Activated T-cell treated with anti-CD3 and anti-CD28 coated beads, Interleukin-2, amount 50 U/mL, for 72 hours (primary cell): ENCODE results near the gene ZNF613. TPM values are rescaled to one million over a fixed set of nuclear protein-coding genes. Genes with fewer than 3 reads are reported as not detected.
"Not testable (repeated sequence)": the region's sequence is repeated elsewhere in the genome, so short reads cannot be mapped to it uniquely, and the experiment has no call there.

ENCODE experiments used
- ATAC-seq, 2 donors: fragments of 150-1000 bp; cut with Tn5 transposase; replicated peaks in 1 of 2; 2 replicates each; pipeline ENCODE4 v1.10.0; 2021; ENCODE audit warnings: moderate library complexity in 2 of 2, mild to moderate bottlenecking in 1 of 2
- DNase-seq, 2 donors: peaks; one replicate each; pipeline ENCODE4 v3.0.0; 2021 to 2022; ENCODE audit warnings: mixed read lengths in 1 of 2
- H3K27ac Mint-ChIP-seq: one replicate; pipeline ENCODE4 v1.8.0; 2022; ENCODE audit warnings: mild to moderate bottlenecking, moderate library complexity, mixed read lengths
- H3K27me3 Mint-ChIP-seq: one replicate; pipeline ENCODE4 v1.8.0; 2022; ENCODE audit warnings: low read depth, mixed read lengths
- H3K36me3 Mint-ChIP-seq, 2 donors: one replicate each; pipeline ENCODE4 v1.8.0; 2022; ENCODE audit warnings: mixed read lengths in 2 of 2, mild to moderate bottlenecking in 1 of 2; ENCODE audit not compliant: insufficient read depth in 2 of 2
- H3K4me1 Mint-ChIP-seq: one replicate; pipeline ENCODE4 v1.8.0; 2022; ENCODE audit warnings: low read depth, mixed read lengths
- H3K4me3 Mint-ChIP-seq, 2 donors: one replicate each; pipeline ENCODE4 v1.8.0; 2022; ENCODE audit warnings: mild to moderate bottlenecking in 2 of 2, mixed read lengths in 2 of 2, moderate library complexity in 2 of 2
- H3K9me3 Mint-ChIP-seq, 2 donors: one replicate each; pipeline ENCODE4 v1.8.0; 2022; ENCODE audit warnings: mixed read lengths in 2 of 2
- total RNA-seq, 2 donors: library from RNA; stranded (reverse); gene quantifications; one replicate each; pipeline ENCODE4 v1.2.3, GENCODE V29; 2022

The ZNF613 gene
- total RNA-seq, 2 donors from 2014 or later: 4.2 to 4.3 TPM

DNA sequence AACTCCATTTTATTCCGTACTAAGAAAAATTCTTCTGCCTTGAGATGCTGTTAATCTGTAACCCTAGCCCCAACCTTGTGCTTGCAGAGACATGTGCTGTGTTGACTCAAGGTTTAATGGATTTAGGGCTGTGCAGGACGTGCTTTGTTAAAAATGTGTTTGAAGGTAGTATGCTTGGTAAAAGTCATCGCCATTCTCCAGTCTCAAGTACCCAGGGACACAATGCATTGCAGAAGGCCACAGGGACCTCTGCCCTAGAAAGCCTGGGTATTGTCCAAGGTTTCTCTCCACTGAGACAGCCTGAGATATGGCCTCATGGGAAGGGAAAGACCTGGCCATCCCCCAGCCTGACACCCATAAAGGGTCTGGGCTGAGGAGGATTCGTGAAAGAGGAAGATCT lies 30.6 kb downstream of the ZNF613 start:
- not testable (repeated sequence) for H3K4me1 Mint-ChIP-seq, DNase-seq, ATAC-seq, H3K4me3 Mint-ChIP-seq, H3K27ac Mint-ChIP-seq, H3K27me3 Mint-ChIP-seq
- Mint-ChIP-seq H3K9me3 (peaks cover 31 to 33% of the 10 kb centered on the region in 2 donors), H3K36me3 (peaks cover 22 to 26% of the 10 kb centered on the region in 2 donors)

DNA sequence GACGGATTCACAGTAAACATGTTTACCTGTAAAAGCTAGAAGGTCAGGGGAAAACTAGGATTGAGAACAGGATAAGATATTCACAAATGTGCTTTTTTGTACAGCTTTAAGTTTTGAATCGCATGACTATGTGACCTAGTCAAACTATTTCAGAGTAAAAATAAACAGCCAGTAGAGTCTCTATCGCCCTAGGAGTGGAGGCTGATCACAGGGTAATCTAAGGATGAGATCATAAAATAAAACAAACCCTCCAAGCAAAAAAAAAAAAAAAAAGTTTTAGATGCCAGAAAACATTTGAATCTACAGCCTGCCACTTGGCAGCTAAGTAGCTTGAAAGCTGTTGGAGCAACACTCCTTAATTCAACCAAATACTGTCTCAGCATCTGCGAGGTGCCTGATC lies 32.5 kb downstream of the ZNF613 start:
- H3K36me3 Mint-ChIP-seq: peaks cover 25 to 35% of the 10 kb centered on the region in 2 donors

DNA sequence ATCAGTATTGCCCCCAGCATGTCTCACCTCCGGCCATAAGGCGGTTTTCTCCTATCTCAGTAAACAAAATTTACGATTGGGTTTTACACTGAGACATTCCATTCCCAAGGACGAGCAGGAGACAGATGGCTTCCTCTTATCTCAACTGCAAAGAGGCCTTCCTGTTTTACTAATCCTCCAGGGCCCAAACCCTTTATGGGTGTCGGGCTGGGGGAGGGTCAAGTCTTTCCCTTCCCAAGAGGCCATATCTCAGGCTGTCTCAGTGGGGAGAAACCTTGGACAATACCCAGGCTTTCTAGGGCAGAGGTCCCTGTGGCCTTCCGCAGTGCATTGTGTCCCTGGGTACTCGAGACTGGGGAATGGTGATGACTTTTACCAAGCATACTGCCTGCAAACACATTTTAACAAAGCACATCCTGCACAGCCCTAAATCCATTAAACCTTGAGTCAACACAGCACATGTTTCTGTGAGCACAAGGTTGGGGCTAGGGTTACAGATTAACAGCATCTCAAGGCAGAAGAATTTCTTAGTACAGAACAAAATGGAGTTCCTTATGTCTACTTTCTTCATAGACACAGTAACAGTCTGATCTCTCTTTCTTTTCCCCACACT lies 33.5 kb downstream of the ZNF613 start:
- not testable (repeated sequence) for ATAC-seq, H3K27ac Mint-ChIP-seq, DNase-seq, H3K27me3 Mint-ChIP-seq, H3K4me1 Mint-ChIP-seq, H3K4me3 Mint-ChIP-seq
- H3K9me3 Mint-ChIP-seq: peaks cover 42 to 45% of the 10 kb centered on the region in 2 donors
- peaks cover 33 to 44% of the 10 kb centered on the region in 2 donors for H3K36me3 Mint-ChIP-seq

More for the DNA sequence above, 32.5 kb downstream of the ZNF613 start:
- Mint-ChIP-seq H3K27ac (no peak overlapping the region), H3K4me3 (no peak overlapping the region), H3K4me1 (no peaks in the 10 kb centered on the region), H3K27me3 (no peaks in the 10 kb centered on the region), H3K9me3 (peaks cover 37 to 38% of the 10 kb centered on the region in 2 donors)
- DNase-seq: no peak
- no peak for ATAC-seq

DNA sequence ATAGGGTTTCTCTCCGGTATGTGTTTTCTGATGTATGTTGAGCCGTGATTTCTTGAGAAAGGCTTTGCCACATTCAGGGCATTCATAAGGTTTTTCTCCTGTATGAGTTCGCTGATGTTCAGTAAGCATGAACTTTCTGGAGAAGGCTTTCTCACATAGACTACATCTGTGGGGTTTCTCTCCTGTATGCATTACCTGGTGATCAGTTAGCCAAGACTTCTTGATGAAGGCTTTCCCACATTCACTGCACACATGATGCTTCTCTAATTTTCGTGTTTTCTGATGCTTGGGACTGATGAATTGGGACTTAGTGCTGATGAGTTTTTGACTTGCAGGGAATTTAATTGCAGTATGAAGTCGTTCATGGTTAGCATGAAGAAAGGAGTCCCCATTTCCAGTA lies 38.3 kb downstream of the ZNF613 start:
- Mint-ChIP-seq H3K9me3 (peaks cover 35 to 42% of the 10 kb centered on the region in 2 donors), H3K4me1 (no peaks in the 10 kb centered on the region), H3K27ac (no peak overlapping the region), H3K4me3 (no peak overlapping the region), H3K36me3 (peaks cover 46 to 70% of the 10 kb centered on the region in 2 donors), H3K27me3 (no peaks in the 10 kb centered on the region)
- DNase-seq: no peak
- no peak for ATAC-seq

DNA sequence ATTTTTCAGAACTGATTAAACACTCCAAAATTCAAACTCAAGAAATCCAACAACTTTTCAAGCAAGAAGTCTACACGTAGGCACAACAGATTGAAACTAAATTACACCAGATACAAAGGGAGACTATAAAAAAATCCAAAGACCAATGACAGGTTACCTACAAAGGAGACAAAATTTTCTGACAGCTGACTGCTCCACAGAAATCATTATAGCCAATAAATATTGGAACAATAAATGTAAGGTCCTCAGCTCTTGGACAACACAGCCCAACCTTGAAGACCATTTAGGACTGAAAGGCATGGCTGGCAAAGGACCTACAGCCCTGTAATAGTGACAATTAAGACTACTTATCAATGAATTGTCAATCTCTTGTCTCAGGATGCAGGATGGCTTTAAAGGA lies 43.4 kb downstream of the ZNF613 start:
- no peaks in the 10 kb centered on the region for H3K4me1 Mint-ChIP-seq
- H3K4me3 Mint-ChIP-seq: no peak overlapping the region
- H3K27ac Mint-ChIP-seq: no peak overlapping the region
- DNase-seq (no peak), ATAC-seq (no peak)
- peaks cover 19 to 36% of the 10 kb centered on the region in 2 donors for H3K9me3 Mint-ChIP-seq
- peaks cover 51 to 84% of the 10 kb centered on the region in 2 donors for H3K36me3 Mint-ChIP-seq
- no peaks in the 10 kb centered on the region for H3K27me3 Mint-ChIP-seq

DNA sequence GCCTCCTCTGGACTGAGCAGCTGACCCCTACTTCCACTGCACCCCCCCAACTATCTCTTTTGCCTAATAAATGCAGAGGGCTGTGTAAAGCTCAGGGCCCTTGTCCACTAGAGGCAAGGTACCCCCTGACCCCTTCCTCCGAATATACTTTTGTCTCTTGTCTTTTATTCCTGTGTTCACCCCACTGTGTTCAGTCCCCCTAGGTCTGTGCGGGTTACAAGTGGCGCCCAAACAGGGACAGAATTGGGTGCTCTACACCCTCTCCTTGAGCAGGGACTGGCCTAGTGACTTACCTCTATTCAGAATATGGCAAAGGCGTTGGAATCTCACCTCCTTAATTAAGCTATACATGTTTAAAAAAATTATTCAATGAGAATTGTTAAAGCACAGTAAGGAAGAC lies 44.4 kb downstream of the ZNF613 start:
- Mint-ChIP-seq H3K36me3 (peaks cover 53 to 80% of the 10 kb centered on the region in 2 donors), H3K27me3 (no peaks in the 10 kb centered on the region), H3K27ac (peak overlapping the region; percentile 45), H3K4me1 (no peaks in the 10 kb centered on the region), H3K4me3 (no peak overlapping the region), H3K9me3 (peaks cover 22 to 38% of the 10 kb centered on the region in 2 donors)
- ATAC-seq (no peak), DNase-seq (peak; percentile 20 to 23)

DNA sequence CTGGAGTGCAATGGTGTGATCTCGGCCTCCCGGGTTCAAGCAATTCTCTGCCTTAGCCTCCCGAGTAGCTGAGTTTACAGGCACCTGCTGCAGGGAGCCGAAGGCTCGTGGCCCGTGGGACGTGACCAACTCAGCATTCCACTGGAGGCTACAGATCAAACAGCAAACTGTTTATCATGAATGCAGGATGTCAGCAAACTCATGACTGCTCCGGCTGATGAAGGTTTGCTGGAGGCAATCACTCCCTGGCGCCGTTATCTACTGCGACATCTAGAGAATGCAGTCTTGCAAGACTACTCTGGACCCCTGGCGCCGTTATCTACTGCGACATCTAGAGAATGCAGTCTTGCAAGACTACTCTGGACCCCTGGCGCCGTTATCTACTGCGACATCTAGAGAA lies 48.5 kb downstream of the ZNF613 start:
- not testable (repeated sequence) for H3K27me3 Mint-ChIP-seq, DNase-seq, H3K27ac Mint-ChIP-seq, H3K4me3 Mint-ChIP-seq, H3K4me1 Mint-ChIP-seq, ATAC-seq
- Mint-ChIP-seq H3K9me3 (peaks cover 17 to 42% of the 10 kb centered on the region in 2 donors), H3K36me3 (peaks cover 58 to 81% of the 10 kb centered on the region in 2 donors)

DNA sequence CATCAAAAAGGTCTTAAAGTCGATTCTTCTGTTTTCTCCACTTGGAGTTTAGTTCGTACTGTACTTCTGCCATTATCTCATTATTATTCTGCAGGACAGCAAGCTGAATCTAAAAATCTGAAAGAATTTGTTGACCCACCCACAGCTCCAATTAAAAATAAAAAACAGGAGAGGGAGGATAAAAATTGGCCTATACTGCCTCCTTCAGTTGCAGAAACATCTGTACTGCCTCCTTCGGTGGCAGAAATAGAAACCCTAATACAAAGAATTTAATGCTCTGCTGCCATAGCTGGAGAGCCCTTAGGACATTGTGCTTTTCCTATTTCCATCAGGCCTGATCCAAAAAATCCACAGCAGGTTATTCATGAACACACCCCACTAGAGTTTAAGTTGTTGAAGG lies 49.6 kb downstream of the ZNF613 start:
- Mint-ChIP-seq H3K4me1 (peaks cover 9% of the 10 kb centered on the region), H3K27me3 (no peaks in the 10 kb centered on the region), H3K27ac (no peak overlapping the region), H3K9me3 (peaks cover 20 to 43% of the 10 kb centered on the region in 2 donors), H3K4me3 (no peak overlapping the region), H3K36me3 (peaks cover 58 to 78% of the 10 kb centered on the region in 2 donors)
- DNase-seq: no peak
- no peak for ATAC-seq

DNA sequence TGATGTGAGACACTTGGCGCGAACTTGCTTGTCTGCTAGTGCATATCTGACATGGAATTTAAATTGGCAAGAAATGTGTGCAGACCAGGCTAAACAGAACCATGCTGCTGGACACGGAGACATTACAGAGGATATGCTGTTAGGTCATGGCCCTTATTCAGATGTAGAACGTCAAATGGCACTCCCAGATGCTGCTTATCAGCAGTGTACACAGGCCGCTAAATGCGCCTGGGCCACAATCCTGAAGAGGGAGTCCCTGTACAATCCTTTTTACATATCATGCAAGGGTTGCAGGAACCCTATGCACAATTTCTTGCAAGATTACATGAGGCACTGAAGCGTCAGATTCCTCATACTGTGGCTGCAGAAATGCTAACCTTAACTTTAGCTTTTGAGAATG lies 50.1 kb downstream of the ZNF613 start:
- Mint-ChIP-seq H3K4me3 (no peak overlapping the region), H3K4me1 (peaks cover 9% of the 10 kb centered on the region), H3K36me3 (peaks cover 57 to 73% of the 10 kb centered on the region in 2 donors), H3K27me3 (no peaks in the 10 kb centered on the region), H3K27ac (no peak overlapping the region), H3K9me3 (peaks cover 18 to 42% of the 10 kb centered on the region in 2 donors)
- ATAC-seq: no peak
- DNase-seq: no peak

DNA sequence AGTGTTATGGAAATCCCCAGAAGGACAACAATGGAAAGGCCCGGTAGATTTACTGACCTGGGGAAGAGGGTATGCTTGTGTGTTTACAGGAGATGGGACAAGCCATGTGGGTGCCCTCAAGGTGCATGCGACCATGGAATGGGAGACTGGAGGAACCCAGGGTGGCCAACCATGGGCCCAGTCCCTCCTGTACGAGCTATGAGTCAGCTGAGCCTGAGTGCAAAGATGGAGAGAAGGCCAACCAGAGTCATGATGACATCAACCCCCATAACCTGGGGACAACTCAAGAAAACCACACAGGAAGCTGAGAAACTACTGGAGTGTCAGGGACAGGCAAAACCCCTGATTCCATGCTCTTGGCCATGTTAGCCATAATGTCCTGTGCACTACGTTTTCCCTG lies 51.6 kb downstream of the ZNF613 start:
- Mint-ChIP-seq H3K4me1 (peaks cover 9% of the 10 kb centered on the region), H3K27ac (no peak overlapping the region), H3K4me3 (no peak overlapping the region), H3K9me3 (peaks cover 23 to 42% of the 10 kb centered on the region in 2 donors), H3K36me3 (peaks cover 56 to 71% of the 10 kb centered on the region in 2 donors), H3K27me3 (no peaks in the 10 kb centered on the region)
- no peak for ATAC-seq
- DNase-seq: no peak

DNA sequence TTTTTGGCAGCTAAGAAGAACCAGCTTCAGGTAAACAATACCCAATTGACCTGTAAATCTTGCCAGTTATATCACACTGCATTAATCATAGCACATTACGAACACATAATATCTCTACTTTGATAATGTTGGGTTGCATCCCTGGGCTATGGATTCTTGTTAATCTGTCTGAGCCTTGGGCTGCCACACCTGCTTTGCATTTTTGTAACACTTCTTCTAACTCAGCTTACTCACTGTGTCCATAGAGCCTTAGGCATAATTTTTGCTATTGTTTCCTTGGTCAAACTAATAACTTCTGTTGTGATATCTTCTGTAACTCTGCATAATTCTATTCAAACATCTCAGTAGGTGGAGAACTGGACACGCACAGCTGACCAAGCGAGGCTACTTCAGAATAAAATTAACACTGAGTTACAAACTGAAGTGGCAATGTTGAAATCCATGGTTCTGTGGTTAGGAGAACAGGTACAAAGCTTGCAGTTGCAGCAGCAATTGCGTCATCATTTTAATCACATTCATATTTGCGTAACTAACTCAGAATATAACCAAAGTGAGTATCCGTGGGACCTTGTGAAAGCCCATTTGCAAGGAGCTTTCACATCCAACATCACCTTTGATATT lies 53.0 kb downstream of the ZNF613 start:
- no peak for DNase-seq
- H3K9me3 Mint-ChIP-seq: peaks cover 21 to 36% of the 10 kb centered on the region in 2 donors
- no peaks in the 10 kb centered on the region for H3K27me3 Mint-ChIP-seq
- H3K4me3 Mint-ChIP-seq: no peak overlapping the region
- no peak overlapping the region for H3K27ac Mint-ChIP-seq
- ATAC-seq: no peak
- peaks cover 50 to 65% of the 10 kb centered on the region in 2 donors for H3K36me3 Mint-ChIP-seq
- H3K4me1 Mint-ChIP-seq: peaks cover 9% of the 10 kb centered on the region

DNA sequence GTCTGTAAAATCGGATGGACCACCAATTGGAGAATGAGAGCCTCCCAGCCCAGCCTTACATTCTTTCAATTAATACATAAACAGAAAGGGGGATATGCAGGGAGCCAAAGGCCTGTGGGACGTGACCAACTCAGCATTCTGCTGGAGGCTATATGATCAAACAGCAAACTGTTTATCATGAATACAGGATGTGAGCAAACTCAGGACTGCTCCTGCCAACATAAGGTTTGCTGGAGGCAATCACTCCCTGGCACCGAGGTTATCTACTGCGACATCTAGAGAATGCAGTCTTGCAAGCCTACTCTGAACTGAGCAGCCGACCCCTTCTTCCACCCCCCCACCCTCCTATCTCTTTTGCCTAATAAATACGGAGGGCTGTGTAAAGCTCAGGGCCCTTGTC lies 53.7 kb downstream of the ZNF613 start:
- not testable (repeated sequence) for H3K27ac Mint-ChIP-seq, H3K4me1 Mint-ChIP-seq, H3K4me3 Mint-ChIP-seq, DNase-seq, ATAC-seq, H3K27me3 Mint-ChIP-seq
- Mint-ChIP-seq H3K9me3 (peaks cover 21 to 34% of the 10 kb centered on the region in 2 donors), H3K36me3 (peaks cover 51 to 68% of the 10 kb centered on the region in 2 donors)

DNA sequence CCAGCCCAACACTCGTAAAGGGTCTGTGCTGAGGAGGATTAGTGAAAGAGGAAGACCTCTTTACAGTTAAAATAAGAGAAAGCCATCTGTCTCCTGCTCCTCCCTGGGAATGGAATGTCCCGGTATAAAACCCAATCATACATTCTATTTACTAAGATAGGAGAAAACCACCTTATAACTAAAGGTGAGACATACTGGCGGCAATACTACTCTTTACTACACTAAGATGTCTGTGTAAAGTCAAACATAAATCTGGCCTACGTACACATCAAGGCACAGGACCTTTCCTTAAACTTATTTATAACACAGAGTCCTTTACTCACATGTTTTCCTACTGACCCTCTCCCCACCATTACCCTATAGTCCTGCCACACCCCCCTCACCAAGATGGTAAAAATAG lies 56.1 kb downstream of the ZNF613 start:
- H3K9me3 Mint-ChIP-seq: peaks cover 27 to 32% of the 10 kb centered on the region in 2 donors
- DNase-seq (no peak), ATAC-seq (no peak)
- no peak overlapping the region for H3K4me3 Mint-ChIP-seq
- H3K36me3 Mint-ChIP-seq: peaks cover 48 to 68% of the 10 kb centered on the region in 2 donors
- peaks cover 17% of the 10 kb centered on the region for H3K4me1 Mint-ChIP-seq
- no peak overlapping the region for H3K27ac Mint-ChIP-seq
- H3K27me3 Mint-ChIP-seq: no peaks in the 10 kb centered on the region
